Measurements from ENCODE around the gene PHLPP2. TPM values are rescaled to one million over a fixed set of nuclear protein-coding genes. Genes with fewer than 3 reads are reported as not detected.
"Not testable (repeated sequence)": the region's sequence is repeated elsewhere in the genome, so short reads cannot be mapped to it uniquely, and the experiment has no call there.

PHLPP2 gene
- total RNA-seq, 1 donor from 2014 or later, result 7.2 TPM

- intact Hi-C loops (cut with micrococcal nuclease), result loop anchor here (5.0 kb wide), 2 partner anchors 161 to 286 kb away; partner anchors contain the start of genes DHODH and ZNF821
Measured at GRCh38 chr16:71721066-71721740, 3.3 kb downstream of the PHLPP2 start.

DNA sequence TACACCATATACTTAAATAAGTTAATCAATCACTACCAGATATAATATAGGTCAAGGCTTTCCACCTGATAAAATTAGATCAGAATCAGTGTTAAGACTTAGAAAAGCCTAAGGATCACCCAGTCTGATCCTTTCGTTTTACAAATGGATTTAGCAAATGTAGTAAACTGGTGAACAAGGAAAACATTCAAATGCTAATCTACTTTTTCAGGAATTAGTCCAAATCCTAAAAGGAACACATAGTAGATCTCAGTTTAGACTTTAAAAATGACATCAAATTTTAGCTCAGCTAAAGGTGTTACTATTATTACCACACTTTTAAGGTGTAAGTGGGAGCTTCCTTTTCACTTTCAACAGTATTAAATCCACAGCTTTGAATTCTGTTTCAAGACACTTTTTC lies 12.0 kb downstream of the PHLPP2 start:
- intact Hi-C loops (cut with micrococcal nuclease), result no loop called here

- intact Hi-C loops (cut with micrococcal nuclease), result no loop called here
Measured at GRCh38 chr16:71711789-71712188, 12.7 kb downstream of the PHLPP2 start.

- intact Hi-C loops (cut with micrococcal nuclease), result no loop called here
Measured at GRCh38 chr16:71709229-71709781, 15.2 kb downstream of the PHLPP2 start.

- intact Hi-C loops (cut with micrococcal nuclease), result no loop called here
Measured at GRCh38 chr16:71708696-71709095, 15.8 kb downstream of the PHLPP2 start.

DNA sequence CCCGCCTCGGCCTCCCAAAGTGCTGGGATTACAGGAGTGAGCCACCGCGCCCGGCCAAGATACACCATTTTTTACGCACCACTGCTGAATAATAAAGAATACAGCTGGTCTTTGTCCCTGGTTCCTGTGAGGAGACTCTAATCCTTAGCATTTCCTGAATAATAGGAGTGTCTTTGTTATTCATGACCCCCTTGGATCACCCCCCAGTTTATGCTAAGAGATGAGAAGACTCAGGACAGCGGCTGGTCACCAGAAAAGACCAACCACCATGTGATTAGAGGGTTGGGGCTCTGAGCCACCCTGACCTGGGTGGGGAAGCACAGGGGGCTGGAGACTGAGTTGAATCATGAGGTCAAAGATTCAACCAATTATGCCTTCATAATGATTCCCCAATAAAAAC lies 17.3 kb downstream of the PHLPP2 start:
- intact Hi-C loops (cut with micrococcal nuclease), result no loop called here

- intact Hi-C loops (cut with micrococcal nuclease), result no loop called here
Measured at GRCh38 chr16:71706046-71706445, 18.5 kb downstream of the PHLPP2 start.

- intact Hi-C loops (cut with micrococcal nuclease), result no loop called here
Measured at GRCh38 chr16:71703333-71703732, 21.2 kb downstream of the PHLPP2 start.

- intact Hi-C loops (cut with micrococcal nuclease), result no loop called here
Measured at GRCh38 chr16:71700831-71701230, 23.7 kb downstream of the PHLPP2 start.

DNA sequence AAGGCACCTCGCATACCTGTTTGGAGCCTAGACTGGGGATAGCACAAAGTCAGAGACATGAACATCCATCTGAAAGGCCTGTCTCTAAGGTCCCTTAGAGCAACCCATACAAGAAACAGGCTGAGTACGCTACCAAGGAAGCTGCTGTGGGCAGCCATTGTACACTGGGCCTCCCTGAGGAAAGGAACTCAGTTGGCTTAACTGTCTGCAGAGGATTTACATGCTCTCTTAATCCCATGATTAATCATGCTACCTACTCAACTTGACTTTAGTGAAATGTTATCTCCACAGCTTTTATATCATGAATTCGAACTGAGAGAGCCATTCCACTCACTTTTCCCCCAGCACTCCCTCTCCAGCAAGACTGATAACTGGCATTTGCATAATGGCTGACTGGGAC lies 26.0 kb downstream of the PHLPP2 start:
- intact Hi-C loops (cut with micrococcal nuclease), result no loop called here

DNA sequence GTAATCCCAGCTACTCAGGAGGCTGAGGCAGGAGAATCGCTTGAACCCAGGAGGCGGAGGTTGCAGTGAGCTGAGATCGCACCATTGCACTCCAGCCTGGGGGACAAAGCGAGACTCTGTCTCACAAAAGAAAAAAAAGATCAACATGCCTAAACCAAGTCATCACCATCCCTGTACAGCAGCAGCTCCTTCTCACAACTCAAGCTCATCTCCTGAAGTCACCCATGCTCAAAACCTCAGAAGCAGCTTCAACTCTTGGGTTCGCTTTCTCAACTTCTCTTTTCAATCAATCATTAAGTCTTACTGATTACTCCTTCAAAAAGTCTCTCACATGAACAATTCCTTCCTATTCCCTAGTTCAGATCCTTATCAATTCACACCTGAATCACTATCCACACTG lies 31.3 kb downstream of the PHLPP2 start:
- intact Hi-C loops (cut with micrococcal nuclease), result no loop called here

DNA sequence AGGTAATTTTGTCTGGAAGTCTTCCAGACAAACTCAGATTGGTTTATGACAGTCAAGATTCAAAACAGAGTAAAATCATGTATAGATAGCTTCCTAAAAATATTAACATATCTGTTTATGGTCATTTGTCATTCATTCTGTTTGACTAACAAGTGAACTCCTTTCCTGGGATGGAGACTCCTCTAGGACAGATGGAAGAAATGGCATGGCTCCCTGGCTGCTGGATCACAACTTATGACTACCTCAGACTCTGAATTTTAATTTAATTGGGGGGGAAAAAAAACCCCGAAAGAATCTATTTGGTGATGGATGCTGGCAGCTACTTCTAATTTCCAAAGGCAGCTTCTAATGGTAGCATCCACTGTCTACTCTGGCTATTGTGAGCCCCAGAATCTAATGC lies 34.6 kb downstream of the PHLPP2 start:
- intact Hi-C loops (cut with micrococcal nuclease), result no loop called here

DNA sequence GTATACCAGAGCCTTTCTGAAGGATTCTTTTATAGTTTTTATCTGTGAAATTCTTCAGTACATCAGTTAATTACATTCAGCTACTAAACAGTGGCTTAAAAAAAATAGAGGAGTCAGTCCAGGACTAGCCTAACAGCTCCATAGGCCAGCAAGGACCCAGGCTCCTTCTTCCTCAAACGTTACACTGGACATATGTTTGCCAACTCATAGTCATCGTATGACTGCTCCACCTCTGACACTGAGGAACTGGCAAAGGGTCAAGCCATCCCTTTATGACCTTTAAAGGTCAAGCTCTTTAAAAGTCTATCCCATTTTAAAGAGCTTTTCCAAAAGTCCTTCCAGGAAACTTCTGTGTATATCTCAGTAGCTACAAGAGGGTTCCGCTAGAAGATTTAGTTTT lies 36.6 kb downstream of the PHLPP2 start:
- intact Hi-C loops (cut with micrococcal nuclease), result no loop called here

DNA sequence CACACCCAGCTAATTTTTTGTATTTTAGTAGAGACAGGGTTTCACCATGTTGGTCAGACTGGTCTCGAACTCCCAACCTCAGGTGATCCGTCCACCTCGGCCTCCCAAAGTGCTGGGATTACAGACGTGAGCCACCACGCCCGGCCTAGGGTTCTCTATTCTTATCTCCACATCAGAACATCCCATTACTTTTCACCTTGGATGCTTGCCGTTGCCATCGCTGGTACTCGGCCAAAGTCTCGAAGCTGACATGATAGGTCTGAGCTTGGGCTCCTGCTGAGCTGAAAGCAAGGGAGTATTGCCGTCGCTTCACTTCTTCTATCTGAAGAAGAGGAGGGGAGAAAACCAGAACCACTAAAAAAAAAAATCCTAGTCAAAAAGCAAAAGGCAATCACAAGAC lies 40.2 kb downstream of the PHLPP2 start:
- intact Hi-C loops (cut with micrococcal nuclease), result not testable (repeated sequence)

GRCh38 chr16:71681360-71681759 lies 43.1 kb downstream of the PHLPP2 start:
- intact Hi-C loops (cut with micrococcal nuclease), result no loop called here

- intact Hi-C loops (cut with micrococcal nuclease), result no loop called here
Measured at GRCh38 chr16:71676236-71676635, 48.3 kb downstream of the PHLPP2 start.

DNA sequence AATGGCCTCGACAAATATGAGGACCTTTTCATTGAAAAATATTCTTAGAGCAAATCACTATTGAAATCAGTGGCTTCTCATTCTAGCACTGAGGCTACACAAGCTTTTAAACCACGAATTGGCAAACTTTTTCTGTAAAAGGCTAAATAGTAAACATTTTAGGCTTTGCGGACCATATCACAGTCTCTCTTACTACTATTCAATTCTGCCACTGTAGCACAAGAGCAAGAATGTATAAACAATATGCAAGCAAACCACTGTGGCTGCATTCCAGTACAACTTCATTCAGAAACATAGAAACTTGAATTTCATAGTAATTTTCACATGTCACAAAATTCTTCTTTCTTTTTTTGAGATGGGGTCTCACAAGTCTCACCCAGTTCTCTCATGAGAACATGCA lies 49.1 kb downstream of the PHLPP2 start:
- intact Hi-C loops (cut with micrococcal nuclease), result no loop called here

- intact Hi-C loops (cut with micrococcal nuclease), result no loop called here
Measured at GRCh38 chr16:71674229-71674628, 50.3 kb downstream of the PHLPP2 start.

DNA sequence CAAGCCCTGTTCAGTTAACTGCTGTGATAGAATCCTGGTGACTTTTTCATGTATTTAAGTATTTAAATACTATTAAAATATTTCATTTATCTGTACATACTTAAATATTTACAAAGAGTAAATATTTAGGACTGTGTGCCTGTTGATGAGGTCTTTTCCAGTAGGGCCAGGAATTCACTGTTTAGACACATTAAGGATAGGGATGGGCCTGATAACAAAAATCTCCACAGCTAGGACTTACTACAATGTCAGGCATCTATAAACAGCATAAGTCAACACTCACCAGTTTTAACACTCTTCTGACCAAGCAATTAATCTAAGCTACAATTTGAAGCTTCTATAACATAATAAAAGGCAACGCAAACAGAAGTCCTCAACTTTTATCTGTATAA lies 50.9 kb downstream of the PHLPP2 start:
- intact Hi-C loops (cut with micrococcal nuclease), result no loop called here

DNA sequence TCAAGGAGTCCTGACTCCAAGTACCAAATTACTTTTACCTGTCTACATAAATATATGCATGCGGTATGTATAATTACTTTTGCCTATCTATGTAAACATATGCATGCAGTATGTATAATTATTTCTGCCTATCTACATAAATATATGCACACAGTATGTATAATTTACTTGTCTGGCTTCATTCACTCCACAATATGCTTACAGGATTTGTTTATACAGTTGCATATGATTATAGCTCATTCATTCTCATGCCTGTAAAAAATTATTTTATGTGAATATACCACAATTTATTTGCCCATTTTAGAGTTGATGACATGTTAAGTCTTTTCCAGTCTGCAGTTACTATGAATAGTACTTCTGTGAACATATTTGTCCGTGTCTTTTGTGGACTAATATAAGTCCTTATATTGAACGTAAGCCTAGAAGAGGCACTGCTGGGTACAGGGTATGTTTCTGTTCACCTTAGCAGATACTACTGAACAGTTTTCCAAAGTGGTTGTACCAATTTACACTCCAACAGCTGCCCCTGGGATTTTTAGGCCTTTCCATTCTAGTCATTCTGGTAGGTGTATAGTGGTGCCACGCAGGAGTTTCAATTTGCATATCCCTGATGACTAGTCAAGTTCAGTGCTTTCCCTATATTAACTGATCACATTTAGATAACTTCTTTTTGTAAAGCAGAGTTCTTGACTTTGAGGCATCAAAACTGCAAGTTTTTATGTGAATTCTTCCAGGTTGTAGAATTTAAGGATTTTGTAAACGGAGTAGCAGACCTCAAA lies 51.5 kb downstream of the PHLPP2 start:
- intact Hi-C loops (cut with micrococcal nuclease), result no loop called here

DNA sequence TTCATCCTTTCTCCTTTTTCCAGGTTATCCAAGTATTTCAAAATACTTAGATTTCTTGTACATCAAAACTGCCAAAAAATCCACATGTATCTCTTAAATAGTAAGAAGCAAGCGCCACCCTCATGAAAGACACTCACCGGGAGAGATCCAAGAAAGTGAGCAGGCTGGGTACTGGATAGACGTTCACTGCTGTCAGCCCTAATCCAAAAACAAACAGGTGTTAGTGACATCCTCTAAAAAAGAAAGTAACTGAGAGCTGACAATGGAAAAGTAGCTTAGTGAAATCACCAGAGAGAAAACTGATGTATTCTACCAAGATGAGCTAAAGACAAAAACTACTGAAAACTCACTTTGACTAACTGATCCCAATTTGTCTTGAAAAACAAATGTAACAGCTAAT lies 52.4 kb downstream of the PHLPP2 start:
- intact Hi-C loops (cut with micrococcal nuclease), result no loop called here

- intact Hi-C loops (cut with micrococcal nuclease), result no loop called here
Measured at GRCh38 chr16:71671165-71671564, 53.3 kb downstream of the PHLPP2 start.

DNA sequence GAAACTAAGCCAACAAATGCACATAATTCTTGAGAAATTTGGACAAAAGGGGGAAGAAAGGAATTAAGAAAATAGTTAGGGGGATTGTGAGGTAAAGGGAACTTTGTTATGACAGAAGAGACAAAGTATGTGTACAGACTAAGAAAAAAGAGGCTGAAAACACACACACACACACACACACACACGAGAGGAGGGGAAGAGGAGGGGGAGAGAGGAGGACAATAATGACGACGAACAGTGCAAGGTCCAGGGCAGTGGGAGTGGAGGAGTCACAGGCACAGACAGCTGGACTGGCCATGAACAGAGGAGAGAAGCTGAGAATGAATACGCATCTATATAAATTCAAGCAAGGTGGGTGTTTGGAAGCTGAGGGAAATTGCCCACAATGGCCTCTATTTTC lies 54.0 kb downstream of the PHLPP2 start:
- intact Hi-C loops (cut with micrococcal nuclease), result no loop called here
